Spleen (tissue), 11 donors: ENCODE data around the gene SLCO2A1. TPM values are rescaled to one million over a fixed set of nuclear protein-coding genes. Genes with fewer than 3 reads are reported as not detected.

Experiments used
- DNase-seq: peaks from one replicate; pipeline ENCODE4 v3.0.0-alpha.2; 2020
- H3K27ac ChIP-seq, 8 donors: fragments of 200-600 bp; sonication (generic) in 7 of 8; 1 replicate in 4 of 8; 2 replicates in 4 of 8; pipeline versions ENCODE4 v1.5.0 to v1.8.0; 2016 to 2021; ENCODE audit warnings: inconsistent platforms in 4 of 8, mild to moderate bottlenecking in 4 of 8, moderate library complexity in 1 of 8
- H3K27me3 ChIP-seq, 7 donors: fragments of 200-600 bp; sonication (generic) in 6 of 7; replicated peaks in 1 of 7; 1 replicate in 4 of 7; 2 replicates in 3 of 7; pipeline versions ENCODE4 v1.5.0 to v1.8.0; 2016 to 2021; ENCODE audit warnings: inconsistent platforms in 3 of 7, mild to moderate bottlenecking in 1 of 7
- H3K36me3 ChIP-seq, 6 donors: fragments of 200-600 bp; sonication (generic) in 5 of 6; 1 replicate in 4 of 6; 2 replicates in 2 of 6; pipeline versions ENCODE4 v1.5.0 to v1.8.0; 2016 to 2021; ENCODE audit warnings: inconsistent platforms in 2 of 6
- H3K4me1 ChIP-seq, 6 donors: fragments of 200-600 bp; sonication (generic) in 5 of 6; 1 replicate in 3 of 6; 2 replicates in 3 of 6; pipeline versions ENCODE4 v1.5.0 to v1.8.0; 2016 to 2021; ENCODE audit warnings: inconsistent platforms in 3 of 6
- H3K4me3 ChIP-seq, 8 donors: fragments of 200-600 bp; sonication (generic) in 7 of 8; 1 replicate in 4 of 8; 2 replicates in 4 of 8; pipeline versions ENCODE4 v1.5.0 to v1.8.0; 2016 to 2021; ENCODE audit warnings: inconsistent platforms in 4 of 8, mild to moderate bottlenecking in 4 of 8, moderate library complexity in 2 of 8
- H3K9me3 ChIP-seq, 8 donors: fragments of 200-600 bp; sonication (generic) in 7 of 8; 1 replicate in 4 of 8; 2 replicates in 4 of 8; pipeline versions ENCODE4 v1.5.0 to v1.8.0; 2016 to 2021; ENCODE audit warnings: inconsistent platforms in 4 of 8
- POLR2A ChIP-seq, 3 donors: fragments of 450-650 bp; IDR thresholded peaks; one replicate each; pipeline ENCODE4 v1.5.1; 2017; ENCODE audit warnings: antibody characterized with exemption in 3 of 3, mild to moderate bottlenecking in 1 of 3
- POLR2AphosphoS5 ChIP-seq, 3 donors: sonication (generic); formaldehyde crosslinking; IDR thresholded peaks; one replicate each; pipeline ENCODE4 v1.5.1; 2017; ENCODE audit warnings: antibody characterized with exemption in 3 of 3
- WGBS, 5 donors: extraction: QIAGEN DNeasy Blood & Tissue Kit in 3 of 5; methylation state at CpG; one replicate each; pipeline versions ENCODE4 v1.1.5 to v1.1.7; 2013 to 2018; 5-methylcytosine and 5-hydroxymethylcytosine counted together
- intact Hi-C: fragments of 100-400 bp; cut with DNase I; formaldehyde crosslinking; loops from one replicate; pipeline ENCODE4 v1.15.0; 2023; ENCODE audit warnings: low total_unique reads
- polyA plus RNA-seq, 3 donors: library from polyadenylated mRNA; stranded (reverse); fragments of 200-250 nt; gene quantifications; one replicate each; pipeline ENCODE4 v1.2.1, GENCODE V29; 2013
- total RNA-seq, 7 donors: library from RNA; depleted of rRNA in 3 of 7; stranded (reverse); fragments of >200 nt in 3 of 7; fragmentation: NEBNext Ultra II Directional in 4 of 7; extraction: Animal tissue kit (Norgen Biotek cat#: 25700) in 4 of 7; gene quantifications; one replicate each; pipeline versions ENCODE4 v1.1.0 to v1.2.1, GENCODE V29; 2016 to 2021
- TF ChIP-seq, protein P1 (sequence below), 11 experiments: fragments of 200-600 bp in 7 of 11; fragments of 450-650 bp in 4 of 11; sonication (generic) in 4 of 11; IDR thresholded peaks in 8 of 11; conservative IDR thresholded peaks in 3 of 11; 1 replicate in 7 of 11; 2 replicates in 4 of 11; pipeline versions ENCODE4 v1.4.0 to v1.8.0; 2016 to 2021; ENCODE audit warnings: antibody characterized with exemption in 11 of 11, inconsistent platforms in 4 of 11, mild to moderate bottlenecking in 1 of 11
- donor health status: healthy with polysubstance abuse.
- donor health status: DM: no; HTN: no; CAD: no; lungs with moderate emphysema.
- donor health status: DM: no; HTN: no; CAD: no.
- donor health status: Bipolar disorder and iron deficiency.
- donor health status: healthy.
- donor health status: DM: no; HTN: no; CAD: no.
- donor health status: DM: yes; HTN: yes; CAD: no.

The SLCO2A1 gene
- total and polyA plus RNA-seq, 10 donors, result 4.8 to 118 (median 29.8) TPM

- 67 to 77% (median 72%) methylated on average over 10 of the region's 10 CpGs for WGBS, 5 donors
- peak; percentile 44 for DNase-seq
- H3K4me3 ChIP-seq, result no peak overlapping the region
These were observed 31.0 kb upstream of the SLCO2A1 start for GRCh38 chr3:134060561-134061385.

DNA sequence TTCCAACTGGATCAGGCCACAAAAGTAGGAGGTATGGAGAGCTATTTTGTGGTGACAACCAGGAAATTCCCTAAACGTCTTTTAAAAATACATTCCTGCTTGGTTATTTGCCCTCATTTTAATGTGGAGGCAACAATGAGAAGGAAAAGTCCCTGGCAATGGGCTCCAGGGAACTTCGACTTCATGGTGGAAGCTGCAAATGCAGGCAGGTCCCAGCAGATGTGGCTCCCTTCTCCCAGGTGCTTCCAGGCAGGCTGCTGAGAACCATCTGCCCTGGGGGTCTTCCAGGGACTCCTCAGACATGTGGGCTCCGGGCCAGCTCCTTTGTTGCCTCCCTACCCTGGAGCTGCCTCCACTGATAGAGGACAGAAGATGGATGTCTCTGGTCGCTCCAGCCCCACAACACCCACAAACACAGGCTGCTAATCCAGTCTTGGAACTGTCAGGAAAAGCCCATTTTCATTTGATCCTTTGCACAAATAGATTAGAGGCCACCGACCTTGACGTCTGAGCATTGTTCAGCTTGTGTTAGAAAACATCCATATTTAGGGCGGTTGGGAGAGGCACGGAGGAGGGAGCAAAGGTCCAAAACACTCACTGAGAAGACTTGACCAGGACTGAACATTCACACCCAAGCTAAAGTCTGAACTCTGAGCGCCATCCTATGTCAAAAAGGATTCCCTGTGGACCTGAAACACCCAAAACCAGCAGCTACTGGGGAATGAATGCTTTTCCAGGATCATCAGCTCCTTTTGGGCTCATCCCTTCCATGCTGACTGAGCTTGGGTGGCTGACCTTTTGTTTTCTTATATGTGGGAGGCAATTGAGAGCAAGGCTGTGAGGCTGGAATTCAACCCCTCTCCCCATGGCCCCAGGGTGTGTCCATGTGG lies 30.2 kb upstream of the SLCO2A1 start:
- Histone ChIP-seq H3K4me3 (no peak overlapping the region), H3K27me3 (no peaks in the 10 kb centered on the region), H3K27ac (peak overlapping the region in 5 of 8 donors; percentile 33 to 56 (median 43)), H3K36me3 (no peaks in the 10 kb centered on the region), H3K9me3 (no peaks in the 10 kb centered on the region), H3K4me1 (peaks cover 14 to 53% (median 22%) of the 10 kb centered on the region in 6 donors)
- intact Hi-C loops, result no loop called here
- WGBS, 5 donors, result 39 to 72% (median 61%) methylated on average over 9 of the region's 9 CpGs
- TF ChIP-seq, protein P1, sequence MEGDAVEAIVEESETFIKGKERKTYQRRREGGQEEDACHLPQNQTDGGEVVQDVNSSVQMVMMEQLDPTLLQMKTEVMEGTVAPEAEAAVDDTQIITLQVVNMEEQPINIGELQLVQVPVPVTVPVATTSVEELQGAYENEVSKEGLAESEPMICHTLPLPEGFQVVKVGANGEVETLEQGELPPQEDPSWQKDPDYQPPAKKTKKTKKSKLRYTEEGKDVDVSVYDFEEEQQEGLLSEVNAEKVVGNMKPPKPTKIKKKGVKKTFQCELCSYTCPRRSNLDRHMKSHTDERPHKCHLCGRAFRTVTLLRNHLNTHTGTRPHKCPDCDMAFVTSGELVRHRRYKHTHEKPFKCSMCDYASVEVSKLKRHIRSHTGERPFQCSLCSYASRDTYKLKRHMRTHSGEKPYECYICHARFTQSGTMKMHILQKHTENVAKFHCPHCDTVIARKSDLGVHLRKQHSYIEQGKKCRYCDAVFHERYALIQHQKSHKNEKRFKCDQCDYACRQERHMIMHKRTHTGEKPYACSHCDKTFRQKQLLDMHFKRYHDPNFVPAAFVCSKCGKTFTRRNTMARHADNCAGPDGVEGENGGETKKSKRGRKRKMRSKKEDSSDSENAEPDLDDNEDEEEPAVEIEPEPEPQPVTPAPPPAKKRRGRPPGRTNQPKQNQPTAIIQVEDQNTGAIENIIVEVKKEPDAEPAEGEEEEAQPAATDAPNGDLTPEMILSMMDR (IDR thresholded peaks at IDR 0.05 in 8 of 11, conservative IDR thresholded peaks at IDR 0.05 in 3 of 11), result no peak
- no peak for TF ChIP-seq POLR2A (IDR thresholded peaks at IDR 0.05)
- no peak for TF ChIP-seq POLR2AphosphoS5 (IDR thresholded peaks at IDR 0.05)
- DNase-seq, result peak; percentile 51

More at GRCh38 chr3:134060561-134061385, 31.0 kb upstream of the SLCO2A1 start:
- H3K36me3 ChIP-seq, result no peaks in the 10 kb centered on the region
- no peaks in the 10 kb centered on the region for H3K27me3 ChIP-seq
- no peaks in the 10 kb centered on the region for H3K9me3 ChIP-seq
- peak overlapping the region in 5 of 8 donors; percentile 1 to 43 (median 42) for H3K27ac ChIP-seq
- TF ChIP-seq, protein P1 (IDR thresholded peaks at IDR 0.05 in 8 of 11, conservative IDR thresholded peaks at IDR 0.05 in 3 of 11), result no peak
- TF ChIP-seq POLR2AphosphoS5 (IDR thresholded peaks at IDR 0.05), result no peak
- no peak for TF ChIP-seq POLR2A (IDR thresholded peaks at IDR 0.05)
- peaks cover 14 to 62% (median 23%) of the 10 kb centered on the region in 6 donors for H3K4me1 ChIP-seq
- intact Hi-C loops, result no loop called here

DNA sequence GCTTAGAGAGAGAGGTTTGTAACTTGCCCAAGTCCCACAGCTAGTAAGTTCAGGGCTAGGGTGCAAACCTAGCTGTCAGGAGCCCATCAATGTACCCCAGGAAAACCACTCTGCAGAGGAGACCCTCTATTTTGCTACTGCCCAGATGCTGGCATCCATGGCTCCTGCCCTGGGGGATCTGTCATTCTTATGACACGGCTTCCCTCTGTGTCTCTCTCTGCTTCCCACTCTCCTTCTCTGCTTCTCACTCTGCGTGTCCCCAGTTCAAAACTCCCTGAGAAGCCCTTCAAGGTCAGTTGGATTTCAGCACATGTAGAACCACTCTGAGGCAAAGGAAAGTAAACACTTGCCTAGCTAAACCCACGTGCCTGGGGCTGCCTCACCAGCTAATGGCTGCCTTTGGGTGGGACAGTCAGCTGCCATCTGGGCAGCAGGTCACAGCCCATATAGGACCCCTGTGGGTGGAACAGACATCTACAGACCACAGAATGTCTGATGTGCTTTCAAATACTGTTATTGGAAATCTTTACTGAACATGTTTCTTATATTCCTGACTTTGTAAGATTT lies 29.4 kb upstream of the SLCO2A1 start:
- intact Hi-C loops, result no loop called here
- Histone ChIP-seq H3K36me3 (no peaks in the 10 kb centered on the region), H3K9me3 (no peaks in the 10 kb centered on the region), H3K4me1 (peaks cover 14 to 51% (median 22%) of the 10 kb centered on the region in 6 donors), H3K4me3 (no peak overlapping the region), H3K27ac (peak overlapping the region in 5 of 8 donors; percentile 33 to 56 (median 43)), H3K27me3 (no peaks in the 10 kb centered on the region)
- WGBS, 5 donors, result 65 to 89% (median 82%) methylated on average over 3 of the region's 3 CpGs
- peak; percentile 46 for DNase-seq
- no peak for TF ChIP-seq POLR2AphosphoS5 (IDR thresholded peaks at IDR 0.05)
- TF ChIP-seq POLR2A (IDR thresholded peaks at IDR 0.05), result no peak
- TF ChIP-seq, protein P1 (IDR thresholded peaks at IDR 0.05 in 8 of 11, conservative IDR thresholded peaks at IDR 0.05 in 3 of 11), result no peak
